ENCODE results near the gene ANKRD33B.

GRCh38 chr5:10652151-10652550 lies 88.3 kb downstream of the ANKRD33B start:
- no peak for TF ChIP-seq EZH2phosphoT487 (IDR thresholded peaks at IDR 0.05; ENCODE audit: low read length)
- TF ChIP-seq CTCF (IDR thresholded peaks at IDR 0.05; ENCODE audit: low read length) = no peak

All from MM.1S (cell line).